NK-92 (cell line): Measurements from ENCODE around the gene PCSK5.

Source experiments
- DNase-seq: peaks from one replicate; lab custom pipeline; 2025; ENCODE audit not compliant: unreplicated experiment; lab: John Stamatoyannopoulos, UW

The PCSK5 gene

DNA sequence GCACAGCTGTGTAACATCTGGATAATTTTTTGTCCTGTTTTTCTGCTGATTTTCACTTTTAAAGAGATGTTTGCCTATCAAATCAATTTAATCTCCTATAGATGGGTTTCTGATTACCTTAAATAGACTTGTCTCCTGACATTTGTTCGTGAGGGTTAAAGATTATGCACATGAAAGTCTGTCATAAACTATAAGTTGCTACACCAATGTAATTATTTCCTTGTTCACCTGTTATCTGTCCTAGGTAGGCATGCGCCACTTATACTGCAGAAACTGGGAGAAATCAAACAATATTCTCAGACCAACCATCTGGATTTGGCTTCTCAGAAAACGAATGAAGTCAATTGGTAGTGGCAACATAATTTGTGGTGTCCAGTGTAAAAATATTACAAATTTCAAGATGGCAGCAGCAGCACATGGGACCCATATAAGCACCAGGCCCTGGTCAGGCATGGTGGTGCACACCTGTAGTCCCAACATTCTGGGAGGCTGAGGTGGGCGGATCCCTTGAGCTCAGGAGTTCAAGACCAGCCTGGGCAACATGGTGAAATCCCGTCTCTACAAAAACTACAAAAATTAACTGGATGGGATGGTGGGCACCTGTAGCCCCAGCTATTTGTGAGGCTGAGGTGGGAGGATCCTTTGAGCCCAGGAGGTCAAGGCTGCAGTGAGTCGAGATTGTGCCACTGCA is 483.5 kb downstream of the PCSK5 start:
- DNase-seq, result no peak

DNA sequence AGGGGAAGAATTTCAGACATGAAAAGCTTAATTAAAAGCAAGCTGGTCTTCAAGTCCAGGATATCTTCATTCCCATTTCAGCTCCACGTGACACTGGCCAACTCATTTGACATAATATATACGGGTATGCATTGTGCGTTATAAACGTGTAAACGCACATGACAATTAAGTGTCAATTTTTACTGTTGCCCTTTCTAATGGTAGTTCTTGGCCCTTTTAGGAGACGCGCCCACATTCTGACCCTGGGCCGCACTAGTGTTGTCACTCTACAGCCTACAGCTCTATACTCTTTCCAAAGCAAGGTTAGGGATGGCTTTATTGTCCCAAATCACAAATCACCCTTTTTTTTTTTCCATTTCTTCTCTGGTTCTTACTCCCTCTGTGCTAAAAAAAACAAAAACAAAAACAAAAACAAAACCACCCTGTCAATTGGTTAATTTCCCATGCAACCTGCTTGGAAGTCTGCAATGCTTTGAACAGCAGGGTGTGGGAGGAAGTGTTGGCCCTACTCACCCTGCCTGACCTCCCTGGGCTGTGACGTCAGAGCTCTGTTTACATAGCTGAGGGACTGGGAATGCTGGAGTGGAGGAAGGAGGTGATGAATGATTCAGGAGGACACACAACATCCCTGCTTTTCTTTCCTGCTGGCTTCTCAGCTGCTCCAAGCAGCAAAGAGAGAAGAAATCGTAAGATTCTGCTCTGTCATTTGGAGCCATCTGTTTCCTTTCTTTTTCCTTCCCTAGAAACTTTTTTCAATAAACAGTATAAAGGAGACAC is 484.5 kb downstream of the PCSK5 start:
- DNase-seq, result no peak

DNA sequence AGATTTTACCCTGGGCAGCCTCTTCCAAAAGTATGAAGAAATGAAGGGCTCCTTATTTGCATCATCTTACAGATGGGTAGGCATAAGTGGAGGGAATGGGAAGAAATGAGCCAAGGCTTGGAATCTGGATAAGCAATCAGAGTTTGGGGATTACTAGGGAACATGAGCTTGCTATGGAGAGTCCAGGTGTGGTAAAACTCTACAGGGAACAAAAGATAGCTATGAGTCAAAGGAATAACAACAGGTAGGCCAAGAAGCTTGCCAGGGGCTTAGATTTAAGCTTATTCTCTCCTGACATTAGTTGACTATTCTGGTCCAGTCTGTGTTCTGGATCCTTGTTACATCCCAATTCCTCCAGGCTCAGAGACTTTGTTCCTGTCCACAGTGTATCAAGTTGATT is 487.3 kb downstream of the PCSK5 start:
- DNase-seq, result no peak

DNA sequence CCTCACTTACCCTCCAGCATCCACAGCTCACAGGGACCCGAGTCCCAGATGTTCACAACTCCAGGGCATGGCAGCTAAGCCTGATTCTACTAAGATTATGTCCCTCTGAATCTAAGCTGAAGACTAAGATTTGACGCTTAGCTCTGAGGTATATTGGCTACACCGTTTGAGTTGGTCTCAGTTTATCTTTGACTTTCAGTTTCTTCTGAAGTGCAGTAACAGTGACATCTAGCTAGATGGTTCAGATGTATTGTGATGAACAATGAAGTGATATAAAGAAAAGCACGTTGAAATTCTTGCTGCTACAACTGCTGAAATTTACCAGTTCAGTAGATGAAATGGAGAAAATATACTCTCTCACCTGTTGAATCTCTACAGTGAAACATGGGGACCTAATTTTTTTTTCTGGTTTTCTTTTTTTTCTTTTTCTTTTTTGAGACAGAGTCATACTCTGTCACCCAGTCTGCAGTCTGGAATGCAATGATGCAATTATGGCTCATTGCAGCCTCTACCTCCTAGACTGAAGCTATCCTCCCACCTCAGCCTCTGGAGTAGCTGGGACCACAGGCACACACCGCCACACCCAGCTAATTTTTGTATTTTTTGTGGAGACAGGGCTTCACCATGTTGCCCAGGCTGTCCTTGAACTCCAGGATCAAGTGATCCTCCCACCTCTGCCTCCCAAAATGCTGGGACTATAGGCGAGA is 488.0 kb downstream of the PCSK5 start:
- DNase-seq, result no peak

DNA sequence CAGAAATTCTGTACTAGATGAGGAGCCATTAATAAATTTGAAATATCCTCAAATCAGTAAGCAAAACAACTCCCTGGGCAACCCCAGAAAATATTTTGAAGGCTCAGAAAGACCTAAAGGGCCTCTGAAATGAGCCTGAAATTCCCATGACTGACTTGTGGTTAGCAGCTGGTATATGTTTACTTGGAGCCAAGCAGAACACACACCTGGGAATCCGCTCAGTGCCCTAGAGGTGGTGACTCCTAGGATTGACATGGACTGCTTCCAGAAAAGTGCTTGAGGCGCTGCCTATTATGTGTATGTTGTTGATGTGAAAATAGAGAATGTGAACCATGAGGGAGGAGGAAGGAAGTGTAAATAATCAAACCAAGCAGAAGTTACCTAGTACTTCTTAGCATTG is 489.0 kb downstream of the PCSK5 start:
- no peak for DNase-seq

DNA sequence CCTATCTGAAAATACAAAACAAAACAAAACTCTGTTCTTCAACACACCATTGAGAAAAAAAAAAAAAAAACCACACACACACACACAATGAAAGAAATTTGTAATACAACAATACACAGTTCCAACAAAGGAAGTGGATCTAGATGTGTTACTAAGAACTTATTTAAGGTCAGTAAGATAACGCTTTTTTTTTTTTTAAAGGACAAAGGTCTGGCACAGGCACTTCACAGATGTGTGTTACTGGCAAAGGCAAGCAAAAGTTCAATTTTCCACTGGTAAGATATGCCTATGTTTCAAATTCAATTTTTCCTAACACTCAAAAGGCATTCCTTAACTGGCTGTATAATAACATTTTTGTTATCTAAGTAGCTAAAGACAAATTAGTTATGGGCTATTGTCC is 500.2 kb downstream of the PCSK5 start:
- DNase-seq, result no peak

DNA sequence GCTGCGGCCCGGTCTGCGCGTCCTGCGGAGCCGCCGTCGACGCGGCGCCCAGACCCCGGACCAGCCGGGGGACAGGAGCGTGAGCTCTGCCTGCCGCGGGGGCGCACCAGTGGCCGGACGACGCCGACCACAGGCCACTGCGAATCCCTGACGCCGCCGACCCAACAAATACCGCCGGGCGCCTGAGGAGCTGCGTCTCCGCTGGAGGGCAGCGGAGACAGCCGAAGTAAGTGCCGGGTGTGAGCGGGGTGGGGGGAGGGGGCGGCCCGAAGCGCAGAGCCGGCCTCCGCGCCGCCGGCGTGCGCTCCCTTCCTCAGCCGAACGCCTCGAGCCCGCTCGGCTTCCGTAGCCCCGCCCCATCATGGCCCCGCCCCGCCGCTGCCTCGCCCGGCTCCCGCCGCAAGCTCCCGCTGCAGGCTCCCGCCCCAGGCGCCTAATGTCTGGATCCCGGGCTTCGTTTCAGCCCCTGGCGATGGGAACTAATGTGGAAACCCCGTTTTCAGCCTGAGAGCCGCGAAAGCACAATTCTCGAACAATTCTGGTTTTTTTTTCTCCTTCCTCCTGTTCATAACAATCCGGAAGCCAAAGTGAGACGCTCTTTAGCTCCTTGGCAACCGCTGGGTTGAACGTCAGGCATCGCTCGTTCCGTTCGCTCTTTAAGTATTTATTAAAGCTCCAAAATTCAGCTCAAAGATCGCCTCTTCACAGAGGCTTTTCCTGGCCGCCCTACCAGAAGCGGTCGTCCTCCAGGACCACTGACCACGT is 503.9 kb downstream of the PCSK5 start, which contains the start of gene RFK:
Gene RFK (minus strand): TSS at position 232 of the 765 bp plus-strand sequence. CDS start 255 bp downstream, outside the sequence.
- peak; percentile 38 for DNase-seq

DNA sequence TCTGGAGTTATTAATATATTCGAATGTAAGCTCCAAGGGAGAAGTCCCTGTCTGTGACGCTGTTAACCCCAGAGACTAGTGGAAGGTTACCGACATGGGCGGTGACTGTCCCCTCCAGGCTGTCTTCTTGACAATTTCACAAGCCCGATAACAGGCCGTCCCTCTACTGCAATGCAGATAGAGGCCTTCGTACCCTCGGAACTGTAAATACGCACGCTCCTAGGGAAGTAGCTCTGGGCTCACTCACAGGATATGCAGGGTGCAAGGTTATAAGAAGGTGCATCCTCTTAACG is 504.4 kb downstream of the PCSK5 start:
- DNase-seq, result no peak

DNA sequence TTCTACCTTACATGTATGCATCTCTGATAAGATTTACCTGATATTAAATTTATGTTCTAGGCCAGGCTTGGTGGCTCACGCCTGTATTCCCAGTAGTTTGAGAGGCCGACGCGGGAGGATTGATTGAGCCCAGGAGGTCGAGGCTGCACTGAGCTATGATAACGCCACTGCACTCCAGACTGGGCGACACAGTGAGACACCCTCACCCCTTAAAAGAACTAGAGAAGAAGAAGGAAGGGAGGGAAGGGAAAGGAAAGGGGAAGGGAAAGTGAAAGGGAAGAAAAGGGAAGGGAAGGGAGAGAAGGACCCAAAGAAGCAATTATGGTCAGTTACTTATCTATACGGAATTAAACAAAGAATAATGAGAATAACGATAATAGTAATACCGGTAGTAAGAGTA is 504.9 kb downstream of the PCSK5 start:
- no peak for DNase-seq

DNA sequence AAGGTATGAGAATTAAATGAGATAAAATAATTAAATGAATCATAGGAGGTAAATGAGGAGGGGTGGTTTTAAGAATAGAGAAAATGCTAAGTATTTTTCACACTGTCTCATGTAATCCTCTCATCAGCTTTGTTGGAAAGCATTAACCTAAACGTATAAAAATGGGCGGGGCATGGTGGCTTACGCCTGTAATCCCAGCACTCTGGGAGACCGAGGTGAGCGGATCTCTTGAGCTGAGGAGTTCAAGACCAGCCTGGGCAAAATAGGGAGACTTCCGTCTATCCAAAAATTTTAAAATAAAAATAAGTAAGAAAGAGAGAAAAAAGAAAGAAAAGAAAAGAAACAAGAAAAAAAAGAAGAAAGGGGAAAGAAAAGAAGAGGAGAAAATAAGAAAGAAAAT is 505.7 kb downstream of the PCSK5 start:
- no peak for DNase-seq

DNA sequence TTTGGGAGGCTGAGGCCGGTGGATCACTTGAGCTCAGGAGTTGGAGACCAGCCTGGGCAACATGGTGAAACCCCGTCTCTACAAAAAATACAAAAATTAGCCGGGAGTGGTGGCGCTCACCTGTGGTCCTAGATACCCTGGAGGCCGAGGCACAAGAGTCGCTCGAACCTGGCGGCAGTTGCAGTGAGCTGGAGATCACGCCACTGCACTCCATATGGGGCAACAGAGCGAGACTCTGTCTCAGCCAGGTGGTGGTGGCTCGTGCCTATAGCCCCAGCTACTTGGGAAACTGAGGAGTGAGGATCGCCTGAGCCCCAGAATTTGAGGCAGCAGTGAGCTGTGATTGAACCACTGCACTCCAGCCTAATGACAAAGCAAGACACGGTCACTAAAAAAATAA is 506.1 kb downstream of the PCSK5 start:
- no peak for DNase-seq

DNA sequence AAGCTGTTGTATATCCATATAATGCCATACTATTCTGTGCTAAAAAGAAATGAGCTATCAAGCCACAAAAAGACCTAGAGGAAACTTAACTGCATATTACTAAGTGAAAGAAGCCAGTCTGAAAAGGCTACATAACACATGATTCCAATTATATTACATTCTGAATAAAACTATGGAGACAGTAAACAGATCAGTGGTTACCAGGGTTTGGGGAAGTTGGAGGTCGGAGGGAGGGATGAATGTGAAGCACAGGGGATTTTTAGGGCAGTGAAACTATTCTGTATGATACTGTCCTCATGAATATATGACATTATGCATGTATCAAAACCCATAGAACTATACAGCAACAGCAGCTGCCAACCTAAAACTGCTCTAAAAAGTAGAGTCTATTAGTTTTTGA is 509.4 kb downstream of the PCSK5 start:
- DNase-seq, result no peak

DNA sequence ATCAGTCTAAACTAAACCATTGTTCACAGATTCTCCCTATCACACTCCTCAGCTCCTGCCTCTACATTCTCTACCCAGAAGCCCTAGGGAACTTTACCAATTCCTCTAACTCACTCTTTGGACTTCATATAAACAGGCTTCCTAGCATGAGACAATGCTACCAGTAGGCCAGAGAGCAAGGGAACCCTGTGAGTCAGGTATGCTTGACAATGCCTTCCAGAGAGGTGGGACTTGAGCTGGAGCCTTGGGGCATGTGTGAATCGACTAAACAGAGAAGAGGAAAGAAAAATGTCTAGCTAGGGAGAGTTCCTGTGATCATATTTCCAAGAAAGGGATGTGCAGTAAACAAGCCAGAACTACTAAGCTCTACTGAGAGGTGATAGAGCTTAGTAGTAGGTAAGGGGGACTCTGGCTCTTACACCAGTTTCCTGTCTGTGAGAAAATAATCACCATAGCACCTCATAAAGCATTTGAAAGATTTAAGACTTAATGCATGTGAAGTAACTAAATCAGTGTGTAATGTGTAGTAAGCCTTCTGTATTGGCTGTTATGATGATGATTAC is 510.1 kb downstream of the PCSK5 start:
- no peak for DNase-seq

DNA sequence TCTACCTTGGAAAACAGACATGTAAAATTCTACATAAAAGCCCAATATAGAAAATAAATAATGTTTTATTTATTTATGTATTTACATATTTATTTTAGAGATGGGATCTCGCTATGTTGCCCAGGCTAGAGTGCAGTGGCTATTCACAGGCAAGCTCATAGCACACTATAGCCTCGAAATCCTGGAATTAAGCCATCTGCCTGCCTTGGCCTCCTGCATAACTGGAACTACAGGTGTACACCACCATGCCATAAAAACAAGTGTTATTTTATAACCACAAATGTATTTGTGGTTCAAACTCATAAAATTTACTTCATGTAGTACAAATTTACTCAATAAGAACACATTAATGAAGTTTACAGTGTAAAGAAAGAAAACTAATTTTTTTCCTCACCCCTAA is 510.7 kb downstream of the PCSK5 start:
- DNase-seq, result no peak

DNA sequence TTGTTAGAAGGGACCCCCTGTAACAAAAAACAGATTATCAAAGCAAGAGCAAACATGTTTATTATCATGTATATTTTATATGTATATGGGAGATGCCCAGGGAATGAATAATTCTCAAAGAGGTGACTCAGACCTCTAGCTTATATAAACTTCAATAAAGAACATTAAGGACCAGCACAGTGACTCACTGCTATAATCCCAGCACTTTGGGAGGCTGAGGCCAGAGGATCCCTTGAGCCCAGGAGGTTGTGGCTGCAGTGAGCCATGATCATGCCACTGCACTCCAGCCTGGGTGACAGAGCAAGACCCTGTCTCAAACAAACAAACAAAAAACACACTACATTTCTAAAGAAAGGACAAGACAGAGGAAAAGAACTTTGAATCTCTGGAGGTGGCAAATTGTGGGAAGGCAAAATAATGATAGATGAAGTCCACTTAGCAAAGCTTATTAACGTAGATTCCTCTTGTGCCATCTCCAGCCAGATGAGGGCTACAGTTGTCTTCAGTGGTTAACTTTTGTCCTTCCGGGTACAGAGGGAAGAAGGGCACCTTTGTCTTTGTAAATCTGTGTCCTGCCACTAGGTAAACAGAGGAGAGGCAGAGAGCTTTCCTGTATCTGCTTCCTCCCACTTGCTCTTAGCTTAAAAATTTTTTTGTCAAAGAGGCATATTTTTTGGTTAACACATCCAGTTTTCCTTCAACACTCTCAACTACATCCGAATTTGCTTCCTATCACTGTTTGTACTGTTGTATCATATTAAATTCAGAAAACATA is 511.3 kb downstream of the PCSK5 start:
- DNase-seq, result no peak

DNA sequence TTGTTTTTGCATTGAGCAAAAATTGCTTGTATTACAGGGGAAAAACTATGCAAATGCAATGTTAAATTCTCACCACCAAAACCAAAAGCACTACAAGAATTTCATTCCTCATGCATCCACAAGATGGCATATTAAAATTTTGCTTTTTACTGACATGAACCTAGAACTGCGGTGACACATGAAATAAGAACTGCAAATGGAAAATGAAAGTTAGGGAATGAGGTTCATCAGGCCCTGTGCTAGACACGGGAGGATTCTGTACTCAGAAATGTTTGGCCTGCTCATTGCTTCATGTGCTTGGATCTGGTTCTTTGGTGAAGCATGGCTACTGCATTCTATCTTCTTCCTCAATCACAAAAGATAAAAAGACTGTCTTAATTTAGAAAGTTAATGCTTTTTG is 512.9 kb downstream of the PCSK5 start:
- DNase-seq, result no peak

DNA sequence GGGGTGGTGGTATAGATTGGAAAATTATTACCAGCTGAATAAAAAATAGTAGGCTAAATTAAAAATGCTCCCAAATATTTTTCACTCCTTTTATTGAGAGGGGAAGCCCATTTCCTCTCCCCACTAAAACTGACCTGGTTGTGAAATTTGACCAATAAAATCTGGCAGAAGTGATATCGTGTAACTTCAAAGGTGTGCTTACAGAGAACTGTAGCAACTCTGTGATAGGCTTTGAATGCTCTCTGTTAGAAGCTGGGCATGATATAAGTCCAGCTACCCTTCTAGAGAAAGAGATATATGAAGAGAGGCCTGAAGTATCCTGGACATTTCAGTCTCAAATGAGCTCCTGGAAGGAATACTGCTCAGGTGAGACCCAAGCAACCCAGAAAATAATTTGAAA is 513.9 kb downstream of the PCSK5 start:
- no peak for DNase-seq

DNA sequence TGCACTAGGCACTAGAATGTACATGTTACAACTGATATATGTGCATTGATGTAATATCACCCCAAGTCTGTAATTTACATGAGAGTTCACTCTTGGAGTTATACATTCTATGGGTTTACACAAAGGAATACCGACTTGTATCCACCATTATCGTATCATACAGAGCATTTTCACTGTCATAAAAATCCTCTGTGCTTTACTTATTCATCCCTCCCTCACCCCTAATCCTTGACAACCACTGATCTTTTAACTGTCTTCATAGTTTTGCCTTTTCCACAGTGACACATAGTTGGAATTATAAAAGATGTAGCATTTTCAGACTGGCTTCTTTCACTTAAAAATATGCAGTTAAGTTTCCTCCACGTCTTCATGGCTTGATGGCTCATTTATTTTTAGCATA is 514.9 kb downstream of the PCSK5 start:
- no peak for DNase-seq

DNA sequence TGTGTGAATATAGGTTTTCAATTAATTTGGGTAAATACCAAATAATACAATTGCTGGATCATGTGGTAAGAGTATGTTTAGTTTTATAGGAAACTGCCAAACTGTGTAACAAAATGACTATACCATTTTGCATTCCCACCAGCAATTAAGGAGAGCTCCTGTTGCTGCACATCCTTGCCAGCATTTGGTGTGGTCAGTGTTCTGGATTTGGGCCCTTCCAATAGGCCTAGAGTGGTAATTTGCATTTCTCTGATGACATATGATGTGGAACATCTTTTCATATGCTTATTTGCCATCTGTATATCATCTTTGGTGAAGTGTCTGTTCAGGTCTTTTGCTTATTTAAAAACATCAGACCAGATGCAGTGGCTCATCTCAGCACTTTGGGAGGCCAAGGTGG is 515.4 kb downstream of the PCSK5 start:
- DNase-seq, result no peak
